HEK293T (cell line): ENCODE data around the gene VRK1.

ENCODE experiments used
- FOXK2 ChIP-seq: fragments of 450-650 bp; IDR thresholded peaks from 2 replicates; pipeline ENCODE4 v1.6.1; 2016; ENCODE audit warnings: mild to moderate bottlenecking
- LEF1 ChIP-seq: fragments of 450-650 bp; IDR thresholded peaks from 2 replicates; pipeline ENCODE4 v1.6.1; 2017; ENCODE audit warnings: mild to moderate bottlenecking, borderline replicate concordance
- SP1 ChIP-seq: fragments of 450-650 bp; IDR thresholded peaks from 2 replicates; pipeline ENCODE4 v1.6.1; 2017

DNA sequence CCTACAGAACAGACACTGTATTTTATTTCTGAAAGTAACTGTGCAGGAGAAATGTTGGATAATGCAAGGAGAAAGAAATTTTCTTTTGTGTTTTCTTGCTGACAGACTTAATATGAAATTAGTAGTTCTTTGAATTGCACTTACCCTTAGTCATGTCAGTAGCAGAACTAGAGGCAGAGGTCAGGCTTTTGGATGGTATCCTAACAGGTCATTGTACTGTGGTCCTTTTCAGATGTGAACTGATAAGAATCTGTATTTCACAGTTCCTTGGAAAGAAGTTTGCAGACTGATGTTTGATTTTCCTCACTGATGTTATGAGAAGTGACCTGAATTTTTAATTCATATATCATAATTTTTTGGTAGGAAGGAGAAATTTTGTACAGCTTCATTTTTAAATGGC, 46.0 kb downstream of the VRK1 start:
- TF ChIP-seq FOXK2, result no peak
- no peak for TF ChIP-seq LEF1
- no peak for TF ChIP-seq SP1
